ENCODE results near the gene EIF4G1. TPM values are rescaled to one million over a fixed set of nuclear protein-coding genes. Genes with fewer than 3 reads are reported as not detected.

Gene EIF4G1
- total RNA-seq, 1 donor from 2014 or later: 381 TPM

DNA sequence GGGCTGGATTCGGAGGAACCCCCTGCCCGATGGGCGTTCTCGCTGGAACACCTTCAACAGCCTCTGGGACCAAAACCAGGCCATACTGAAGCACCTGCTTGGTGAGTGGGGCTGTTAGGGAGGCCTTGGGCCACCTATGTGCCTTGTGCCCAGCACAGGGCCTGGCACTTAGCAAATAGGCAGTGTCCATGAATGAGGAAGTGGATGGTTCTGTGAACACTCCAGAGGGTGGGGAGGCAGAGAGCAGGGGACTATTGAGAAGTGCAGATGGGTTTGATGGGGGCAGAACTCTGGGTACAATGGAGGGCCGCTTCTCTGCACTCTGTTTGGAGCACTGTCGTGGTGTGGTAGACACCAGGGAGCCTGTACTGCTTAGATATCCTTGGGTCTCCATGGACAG lies 37.0 kb upstream of the EIF4G1 start:
- peaks cover 32% of the 10 kb centered on the region for H3K27me3 ChIP-seq (ENCODE audit: control insufficient read depth, insufficient read depth, low read length)
- H3K4me3 ChIP-seq (ENCODE audit: low read depth, low read length): no peak overlapping the region
- TF ChIP-seq, protein P1, sequence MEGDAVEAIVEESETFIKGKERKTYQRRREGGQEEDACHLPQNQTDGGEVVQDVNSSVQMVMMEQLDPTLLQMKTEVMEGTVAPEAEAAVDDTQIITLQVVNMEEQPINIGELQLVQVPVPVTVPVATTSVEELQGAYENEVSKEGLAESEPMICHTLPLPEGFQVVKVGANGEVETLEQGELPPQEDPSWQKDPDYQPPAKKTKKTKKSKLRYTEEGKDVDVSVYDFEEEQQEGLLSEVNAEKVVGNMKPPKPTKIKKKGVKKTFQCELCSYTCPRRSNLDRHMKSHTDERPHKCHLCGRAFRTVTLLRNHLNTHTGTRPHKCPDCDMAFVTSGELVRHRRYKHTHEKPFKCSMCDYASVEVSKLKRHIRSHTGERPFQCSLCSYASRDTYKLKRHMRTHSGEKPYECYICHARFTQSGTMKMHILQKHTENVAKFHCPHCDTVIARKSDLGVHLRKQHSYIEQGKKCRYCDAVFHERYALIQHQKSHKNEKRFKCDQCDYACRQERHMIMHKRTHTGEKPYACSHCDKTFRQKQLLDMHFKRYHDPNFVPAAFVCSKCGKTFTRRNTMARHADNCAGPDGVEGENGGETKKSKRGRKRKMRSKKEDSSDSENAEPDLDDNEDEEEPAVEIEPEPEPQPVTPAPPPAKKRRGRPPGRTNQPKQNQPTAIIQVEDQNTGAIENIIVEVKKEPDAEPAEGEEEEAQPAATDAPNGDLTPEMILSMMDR (IDR thresholded peaks at IDR 0.05; ENCODE audit: insufficient read depth, low read length, poor library complexity, severe bottlenecking): no peak
- no peaks in the 10 kb centered on the region for H3K36me3 ChIP-seq (ENCODE audit: control insufficient read depth, insufficient read depth, low read length)
- no peak for DNase-seq (ENCODE audit: low read depth)

DNA sequence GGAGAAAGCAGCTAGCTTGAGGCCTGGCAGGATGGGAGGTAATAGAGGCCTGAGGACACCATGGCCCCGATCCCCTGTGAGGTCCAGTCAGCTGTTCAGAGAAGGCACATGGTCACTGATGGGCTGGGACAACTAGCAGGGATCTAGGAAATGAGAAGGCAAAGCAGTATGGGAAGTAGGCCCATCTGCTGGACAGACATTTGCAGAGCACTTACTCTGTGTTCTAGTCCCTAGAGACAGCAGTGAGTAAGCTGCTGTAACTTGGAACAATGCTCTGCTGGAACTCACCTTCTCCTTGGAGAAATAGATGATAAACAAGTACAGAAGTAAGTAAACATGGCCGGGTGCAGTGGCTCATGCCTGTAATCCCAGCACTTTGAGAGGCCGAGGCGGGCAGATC lies 31.5 kb upstream of the EIF4G1 start:
- TF ChIP-seq, protein P1 (IDR thresholded peaks at IDR 0.05; ENCODE audit: insufficient read depth, low read length, poor library complexity, severe bottlenecking): no peak
- DNase-seq (ENCODE audit: low read depth): no peak
- H3K27me3 ChIP-seq (ENCODE audit: control insufficient read depth, insufficient read depth, low read length): peaks cover 9% of the 10 kb centered on the region
- H3K4me3 ChIP-seq (ENCODE audit: low read depth, low read length): no peak overlapping the region
- H3K36me3 ChIP-seq (ENCODE audit: control insufficient read depth, insufficient read depth, low read length): no peaks in the 10 kb centered on the region

DNA sequence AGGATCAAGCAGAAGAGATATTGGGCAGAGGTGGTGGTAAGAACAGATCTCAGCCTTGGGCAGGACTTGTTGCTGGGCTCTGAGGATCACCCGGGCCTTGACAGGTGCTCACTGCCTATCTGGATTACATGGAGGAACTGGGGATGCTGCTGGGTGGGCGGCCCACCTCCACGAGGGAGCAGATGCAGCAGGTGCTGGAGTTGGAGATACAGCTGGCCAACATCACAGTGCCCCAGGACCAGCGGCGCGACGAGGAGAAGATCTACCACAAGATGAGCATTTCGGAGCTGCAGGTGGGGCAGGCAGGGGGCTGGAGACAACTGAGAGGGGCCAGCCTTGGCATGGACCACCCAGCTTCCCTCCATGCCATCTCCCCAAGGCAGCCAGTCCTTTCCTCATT lies 30.7 kb upstream of the EIF4G1 start:
- Histone ChIP-seq H3K36me3 (ENCODE audit: control insufficient read depth, insufficient read depth, low read length) (no peaks in the 10 kb centered on the region), H3K4me3 (ENCODE audit: low read depth, low read length) (no peak overlapping the region), H3K27me3 (ENCODE audit: control insufficient read depth, insufficient read depth, low read length) (peaks cover 6% of the 10 kb centered on the region)
- no peak for DNase-seq (ENCODE audit: low read depth)
- TF ChIP-seq, protein P1 (IDR thresholded peaks at IDR 0.05; ENCODE audit: insufficient read depth, low read length, poor library complexity, severe bottlenecking): no peak

DNA sequence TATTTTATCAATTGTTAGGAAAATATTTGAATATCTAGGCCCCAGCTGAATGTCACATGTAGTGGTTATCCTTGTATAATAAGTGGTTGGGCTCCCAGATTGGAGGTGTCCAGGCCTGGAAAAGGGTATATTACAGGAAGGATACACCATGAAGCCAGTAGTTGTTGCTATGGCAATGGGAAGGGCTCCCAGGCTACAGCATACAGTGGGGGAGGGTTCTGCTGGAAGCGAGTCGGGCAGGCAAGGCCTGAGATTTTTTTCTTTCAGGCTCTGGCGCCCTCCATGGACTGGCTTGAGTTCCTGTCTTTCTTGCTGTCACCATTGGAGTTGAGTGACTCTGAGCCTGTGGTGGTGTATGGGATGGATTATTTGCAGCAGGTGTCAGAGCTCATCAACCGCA lies 29.7 kb upstream of the EIF4G1 start:
- Histone ChIP-seq H3K36me3 (ENCODE audit: control insufficient read depth, insufficient read depth, low read length) (no peaks in the 10 kb centered on the region), H3K27me3 (ENCODE audit: control insufficient read depth, insufficient read depth, low read length) (peaks cover 9% of the 10 kb centered on the region), H3K4me3 (ENCODE audit: low read depth, low read length) (no peak overlapping the region)
- TF ChIP-seq, protein P1 (IDR thresholded peaks at IDR 0.05; ENCODE audit: insufficient read depth, low read length, poor library complexity, severe bottlenecking): peak; percentile 58
- no peak for DNase-seq (ENCODE audit: low read depth)

- no peak overlapping the region for H3K4me3 ChIP-seq (ENCODE audit: low read depth, low read length)
- peaks cover 12% of the 10 kb centered on the region for H3K27me3 ChIP-seq (ENCODE audit: control insufficient read depth, insufficient read depth, low read length)
- DNase-seq (ENCODE audit: low read depth): no peak
- no peaks in the 10 kb centered on the region for H3K36me3 ChIP-seq (ENCODE audit: control insufficient read depth, insufficient read depth, low read length)
- TF ChIP-seq, protein P1 (IDR thresholded peaks at IDR 0.05; ENCODE audit: insufficient read depth, low read length, poor library complexity, severe bottlenecking): peak; percentile 66
Measured at GRCh38 chr3:184289426-184289938, 24.9 kb upstream of the EIF4G1 start.

GRCh38 chr3:184290331-184290730 lies 24.1 kb upstream of the EIF4G1 start:
- peaks cover 10% of the 10 kb centered on the region for H3K27me3 ChIP-seq (ENCODE audit: control insufficient read depth, insufficient read depth, low read length)
- TF ChIP-seq, protein P1 (IDR thresholded peaks at IDR 0.05; ENCODE audit: insufficient read depth, low read length, poor library complexity, severe bottlenecking): no peak
- no peak overlapping the region for H3K4me3 ChIP-seq (ENCODE audit: low read depth, low read length)
- DNase-seq (ENCODE audit: low read depth): no peak
- H3K36me3 ChIP-seq (ENCODE audit: control insufficient read depth, insufficient read depth, low read length): no peaks in the 10 kb centered on the region
